ENCODE measurements around the gene AOPEP.

Gene AOPEP

GRCh38 chr9:95023217-95024003 lies 296.9 kb downstream of the AOPEP start:
- FAIRE-seq (no peak), DNase-seq (ENCODE audit: insufficient read length, low spot score) (no peak)

GRCh38 chr9:95024097-95024671 lies 297.7 kb downstream of the AOPEP start:
- DNase-seq (ENCODE audit: insufficient read length, low spot score) = no peak
- FAIRE-seq = no peak

- DNase-seq (ENCODE audit: insufficient read length, low spot score) (no peak), FAIRE-seq (no peak)
Observed at GRCh38 chr9:95025213-95026147, 299.0 kb downstream of the AOPEP start.

DNA sequence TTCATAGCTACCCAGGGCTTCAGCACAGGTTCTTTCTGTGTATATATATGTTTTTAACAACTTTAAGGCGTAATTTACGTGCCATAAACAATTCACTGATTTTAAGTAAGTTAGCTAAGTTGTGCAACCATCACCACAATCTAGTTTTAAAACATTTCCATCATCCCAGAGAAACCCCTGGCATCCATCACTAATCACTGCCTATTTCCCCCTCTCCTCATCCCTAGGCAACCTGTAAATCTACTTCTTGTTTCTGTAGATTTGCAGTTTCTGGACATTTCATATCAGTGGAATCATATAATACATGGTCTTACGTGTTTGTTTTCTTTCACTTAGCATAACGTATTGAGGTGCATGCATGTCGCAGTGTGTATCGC lies 299.6 kb downstream of the AOPEP start:
- FAIRE-seq = no peak
- DNase-seq (ENCODE audit: insufficient read length, low spot score) = no peak

DNA sequence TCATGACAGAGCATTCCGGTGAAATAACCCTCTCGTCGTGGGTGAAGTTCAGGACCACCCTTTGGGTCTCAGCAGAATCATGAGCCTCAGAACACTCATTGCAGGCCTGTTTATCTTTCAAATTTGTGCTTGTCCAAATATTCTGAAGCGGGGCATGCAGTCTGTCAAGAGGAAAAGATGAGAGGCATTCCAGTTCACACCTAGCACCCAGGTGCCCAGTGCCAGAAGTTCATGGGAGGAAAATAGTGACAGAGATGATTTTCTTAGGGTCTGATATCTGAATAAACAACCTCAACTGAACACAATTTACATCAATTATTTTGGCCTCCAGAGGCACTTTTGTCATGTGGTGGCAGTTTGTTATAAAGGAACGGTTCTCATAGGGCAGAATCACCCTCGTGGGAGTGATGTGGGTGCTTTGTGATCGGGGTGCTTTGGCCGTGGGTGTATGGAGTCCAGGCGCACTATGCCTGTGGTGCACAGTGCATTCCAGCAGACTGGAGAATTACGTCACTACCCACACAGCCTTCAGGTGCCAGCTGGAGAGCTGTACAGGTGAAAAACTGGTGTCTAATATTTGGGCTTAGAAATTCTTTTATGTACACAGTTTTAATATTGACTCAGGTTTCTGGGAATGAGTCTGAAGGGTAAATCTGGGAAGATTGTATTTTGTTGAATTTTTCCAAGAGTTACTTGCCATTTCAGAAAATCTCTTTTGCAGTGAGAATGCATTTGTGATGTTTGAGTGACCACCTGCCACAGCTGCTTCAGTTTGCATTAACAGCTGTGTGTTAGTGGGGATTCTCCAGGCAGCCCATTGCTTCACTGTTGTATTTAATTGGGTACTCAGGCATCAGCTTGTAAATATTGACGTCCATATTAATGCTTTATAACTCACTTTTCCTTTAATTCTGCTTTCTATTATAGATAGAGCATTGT lies 301.7 kb downstream of the AOPEP start:
- no peak for FAIRE-seq
- DNase-seq (ENCODE audit: insufficient read length, low spot score) = no peak

DNA sequence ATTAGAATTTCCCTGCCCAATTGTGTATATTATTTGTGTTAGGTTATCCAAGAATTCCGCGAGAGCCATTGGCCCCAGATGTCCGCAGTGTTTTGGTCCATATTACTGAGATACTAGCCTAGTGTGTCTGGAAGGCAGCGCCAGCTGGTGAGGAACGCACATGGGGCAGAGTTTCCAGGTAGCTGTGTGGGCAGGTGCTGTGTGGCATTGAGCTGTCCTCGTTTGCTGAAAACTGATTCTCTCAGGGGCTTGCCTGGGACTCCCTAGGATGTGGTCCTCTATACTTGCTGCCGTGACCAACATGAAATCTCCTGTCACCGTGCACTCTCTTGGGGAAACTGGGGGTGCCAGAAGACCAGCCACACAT lies 302.3 kb downstream of the AOPEP start:
- DNase-seq (ENCODE audit: insufficient read length, low spot score) (no peak), FAIRE-seq (no peak)

GRCh38 chr9:95029288-95029687 lies 302.8 kb downstream of the AOPEP start:
- no peak for DNase-seq (ENCODE audit: insufficient read length, low spot score)

DNA sequence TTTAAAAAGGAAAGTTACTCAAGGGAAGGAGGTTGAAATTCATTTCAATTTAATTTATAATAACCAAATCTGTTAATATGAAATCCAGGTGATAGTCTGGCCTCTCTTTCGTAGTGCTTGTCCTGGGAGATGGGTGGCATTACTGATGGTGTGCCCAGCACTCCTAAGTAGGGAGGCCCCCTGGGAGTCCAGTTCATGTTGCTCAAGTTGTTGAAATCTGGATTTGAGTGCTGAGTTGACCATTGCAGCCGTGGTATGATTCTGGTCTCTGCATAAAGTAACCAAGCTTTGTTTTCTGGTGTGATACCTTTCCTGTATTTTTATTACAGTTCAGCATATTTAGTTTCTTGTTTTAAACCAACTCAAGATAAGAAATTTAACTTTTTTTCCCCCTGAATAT lies 303.2 kb downstream of the AOPEP start:
- DNase-seq (ENCODE audit: insufficient read length, low spot score) (no peak), FAIRE-seq (no peak)

More at GRCh38 chr9:95029288-95029687, 302.8 kb downstream of the AOPEP start:
- FAIRE-seq = no peak

- DNase-seq (ENCODE audit: insufficient read length, low spot score) (no peak), FAIRE-seq (no peak)
Observed at GRCh38 chr9:95030344-95030743, 303.8 kb downstream of the AOPEP start.

GRCh38 chr9:95030920-95031642 lies 304.6 kb downstream of the AOPEP start:
- no peak for DNase-seq (ENCODE audit: insufficient read length, low spot score)

DNA sequence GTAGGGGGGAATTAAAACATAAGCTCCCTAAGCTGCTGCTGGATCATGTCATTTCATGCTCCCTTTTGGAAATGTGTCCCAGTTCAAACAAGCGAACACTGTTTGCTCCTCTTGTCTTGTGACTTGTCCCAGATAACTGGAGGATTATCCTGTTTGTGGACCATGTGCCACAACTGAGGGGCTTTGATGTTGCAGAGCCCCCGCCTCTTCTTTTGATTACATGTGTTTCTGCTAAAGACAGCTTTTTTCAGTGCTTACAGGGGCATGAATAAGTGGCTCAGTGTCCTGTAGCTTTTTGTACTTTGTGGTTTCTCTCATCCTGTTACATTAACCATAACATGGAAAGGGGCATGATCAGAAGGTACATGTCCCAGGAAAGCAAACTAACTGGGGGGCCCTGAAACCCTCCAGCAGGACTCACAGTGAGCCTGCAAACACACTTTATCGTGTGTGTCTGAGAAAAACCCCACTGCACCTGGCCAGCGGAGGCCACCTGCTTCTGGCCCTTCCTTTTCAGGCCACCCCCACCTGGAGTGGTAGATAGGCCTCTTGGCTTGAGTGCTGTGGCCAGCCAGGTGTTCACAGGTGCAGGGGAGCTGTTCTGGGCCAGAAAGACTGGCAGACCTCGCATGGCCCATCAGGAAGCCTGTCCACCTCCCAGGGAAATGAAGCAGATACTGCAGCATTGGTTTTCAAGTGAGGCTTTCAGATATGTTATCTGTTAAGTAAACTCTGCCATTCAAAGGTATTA lies 305.4 kb downstream of the AOPEP start:
- DNase-seq (ENCODE audit: insufficient read length, low spot score) = no peak

More at GRCh38 chr9:95030920-95031642, 304.6 kb downstream of the AOPEP start:
- no peak for FAIRE-seq

GRCh38 chr9:95032580-95033341 lies 306.3 kb downstream of the AOPEP start:
- DNase-seq (ENCODE audit: insufficient read length, low spot score) (no peak), FAIRE-seq (no peak)

More for the DNA sequence above, 305.4 kb downstream of the AOPEP start:
- no peak for FAIRE-seq

- DNase-seq (ENCODE audit: insufficient read length, low spot score) = no peak
- no peak for FAIRE-seq
Observed at GRCh38 chr9:95035846-95036245, 309.3 kb downstream of the AOPEP start.

DNA sequence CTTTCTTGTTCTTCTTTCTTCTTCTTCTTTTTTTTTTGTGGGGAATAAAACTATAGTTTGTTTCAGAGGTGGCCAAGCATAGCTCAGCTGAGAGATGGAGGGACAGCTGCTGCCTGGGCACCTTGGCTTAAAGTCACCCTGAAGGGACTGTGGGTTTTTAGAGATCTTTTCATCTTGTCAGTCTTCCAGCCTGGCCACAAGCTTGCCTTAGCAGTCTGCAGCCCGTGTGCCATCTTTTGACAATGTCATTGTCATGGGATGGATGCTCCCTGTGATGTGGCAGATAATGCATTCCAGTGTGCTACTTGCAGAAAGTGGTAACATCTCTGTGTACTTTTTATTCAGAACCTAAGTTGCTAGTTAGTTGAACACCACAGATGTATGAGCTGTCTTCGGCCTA lies 310.2 kb downstream of the AOPEP start:
- no peak for FAIRE-seq
- DNase-seq (ENCODE audit: insufficient read length, low spot score) = no peak

DNA sequence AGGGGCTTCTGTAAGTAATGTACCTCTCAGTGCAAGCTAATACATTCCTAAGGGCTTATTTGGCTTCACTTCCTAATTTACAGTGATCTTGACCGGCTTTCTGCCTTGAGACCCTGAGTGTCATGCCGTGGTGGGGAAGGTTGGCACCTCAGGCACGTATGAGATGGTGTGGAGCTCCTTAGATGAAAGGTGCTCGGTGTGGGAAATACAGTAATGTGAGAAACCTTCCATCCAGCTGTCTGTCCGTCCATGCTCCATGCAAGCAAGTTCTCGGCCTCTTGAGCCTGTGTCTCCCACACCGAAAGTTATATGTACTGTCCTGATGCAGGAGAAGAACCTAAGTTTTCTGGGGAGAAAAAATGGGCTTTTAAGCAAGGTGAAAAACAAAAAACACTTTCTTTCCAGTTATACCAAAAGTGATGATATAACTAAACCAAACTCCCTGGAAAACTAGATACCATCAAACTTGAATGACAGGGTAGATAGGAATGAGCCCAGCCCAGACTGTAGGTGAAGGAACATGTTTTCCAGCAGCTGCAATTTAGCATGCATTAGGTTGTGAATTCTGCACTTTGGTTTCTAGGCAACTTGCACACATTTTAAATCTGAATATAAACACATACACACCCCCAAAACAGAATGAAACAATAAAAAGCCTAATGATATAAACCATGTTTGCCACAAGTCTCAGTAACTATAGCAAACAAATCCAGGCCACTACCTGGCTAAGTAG lies 311.5 kb downstream of the AOPEP start:
- DNase-seq (ENCODE audit: insufficient read length, low spot score) = no peak
- no peak for FAIRE-seq

- DNase-seq (ENCODE audit: insufficient read length, low spot score) (no peak), FAIRE-seq (no peak)
Observed at GRCh38 chr9:95038666-95039065, 312.2 kb downstream of the AOPEP start.

DNA sequence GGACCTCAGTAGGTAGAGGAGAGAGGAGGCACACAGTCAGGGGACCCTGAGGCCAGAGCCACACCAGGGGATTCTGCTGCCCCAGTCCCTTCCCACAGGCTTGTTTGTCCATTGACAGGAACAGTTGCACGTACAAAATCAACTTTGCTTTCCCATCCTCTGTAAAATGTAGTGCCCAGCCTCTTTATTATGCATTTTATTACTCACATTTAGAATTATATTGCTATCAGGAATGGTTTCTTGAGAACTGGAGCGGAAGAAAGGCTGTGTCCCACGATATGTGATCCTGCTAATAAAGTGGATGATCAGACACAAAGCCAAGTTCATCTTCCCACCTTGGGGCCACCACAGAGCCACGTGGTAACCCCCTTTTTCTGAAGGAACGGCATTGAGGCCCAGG lies 313.6 kb downstream of the AOPEP start:
- FAIRE-seq = no peak
- no peak for DNase-seq (ENCODE audit: insufficient read length, low spot score)

DNA sequence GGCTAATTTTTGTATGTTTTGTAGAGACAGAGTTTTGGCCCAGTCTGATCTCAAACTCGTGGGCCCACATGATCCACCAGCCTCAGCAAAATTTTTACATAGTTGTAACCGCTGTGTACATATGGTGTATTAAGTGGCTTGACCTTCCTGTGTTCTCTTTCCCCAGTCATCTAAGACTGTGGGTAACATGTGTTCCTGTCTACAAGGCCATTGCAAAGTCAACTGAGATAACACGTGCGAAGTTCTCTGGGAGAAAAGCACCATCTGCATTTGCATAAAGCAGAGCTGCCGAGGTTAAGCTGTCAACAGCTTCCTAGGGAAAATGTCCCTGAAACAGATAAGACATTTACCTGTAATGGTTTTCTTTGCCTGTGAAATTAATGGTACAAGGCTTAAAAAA lies 317.3 kb downstream of the AOPEP start:
- no peak for FAIRE-seq
- DNase-seq (ENCODE audit: insufficient read length, low spot score) = no peak
